ENCODE measurements around the gene FMN2.

DNA sequence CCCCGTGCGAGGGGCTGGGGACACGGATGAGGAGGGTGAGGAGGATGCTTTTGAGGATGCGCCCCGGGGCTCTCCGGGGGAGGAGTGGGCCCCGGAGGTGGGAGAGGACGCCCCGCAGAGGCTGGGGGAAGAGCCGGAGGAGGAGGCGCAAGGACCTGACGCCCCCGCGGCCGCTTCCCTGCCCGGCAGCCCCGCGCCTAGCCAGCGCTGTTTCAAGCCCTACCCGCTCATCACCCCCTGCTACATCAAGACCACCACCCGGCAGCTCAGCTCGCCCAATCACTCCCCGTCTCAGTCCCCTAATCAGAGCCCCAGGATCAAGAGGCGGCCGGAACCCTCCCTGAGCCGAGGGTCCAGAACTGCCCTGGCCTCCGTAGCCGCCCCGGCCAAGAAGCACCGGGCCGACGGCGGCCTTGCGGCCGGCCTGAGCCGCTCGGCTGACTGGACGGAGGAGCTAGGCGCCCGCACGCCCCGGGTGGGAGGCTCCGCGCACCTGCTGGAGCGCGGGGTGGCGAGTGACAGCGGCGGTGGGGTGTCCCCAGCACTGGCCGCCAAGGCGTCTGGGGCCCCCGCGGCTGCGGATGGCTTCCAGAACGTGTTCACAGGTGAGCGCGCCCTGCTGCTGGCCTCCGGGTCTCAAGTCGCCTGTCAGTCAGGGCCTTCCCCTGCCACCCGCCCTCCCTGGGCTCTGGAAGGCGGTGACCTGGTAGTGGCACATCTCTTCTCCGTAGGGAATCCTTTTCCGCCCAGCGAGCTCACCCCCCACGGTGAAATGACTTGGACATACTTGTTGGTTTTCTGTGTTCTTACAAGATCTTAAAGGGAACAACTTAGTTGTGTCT is 1.7 kb downstream of the FMN2 start:
- TF ChIP-seq, protein P1, sequence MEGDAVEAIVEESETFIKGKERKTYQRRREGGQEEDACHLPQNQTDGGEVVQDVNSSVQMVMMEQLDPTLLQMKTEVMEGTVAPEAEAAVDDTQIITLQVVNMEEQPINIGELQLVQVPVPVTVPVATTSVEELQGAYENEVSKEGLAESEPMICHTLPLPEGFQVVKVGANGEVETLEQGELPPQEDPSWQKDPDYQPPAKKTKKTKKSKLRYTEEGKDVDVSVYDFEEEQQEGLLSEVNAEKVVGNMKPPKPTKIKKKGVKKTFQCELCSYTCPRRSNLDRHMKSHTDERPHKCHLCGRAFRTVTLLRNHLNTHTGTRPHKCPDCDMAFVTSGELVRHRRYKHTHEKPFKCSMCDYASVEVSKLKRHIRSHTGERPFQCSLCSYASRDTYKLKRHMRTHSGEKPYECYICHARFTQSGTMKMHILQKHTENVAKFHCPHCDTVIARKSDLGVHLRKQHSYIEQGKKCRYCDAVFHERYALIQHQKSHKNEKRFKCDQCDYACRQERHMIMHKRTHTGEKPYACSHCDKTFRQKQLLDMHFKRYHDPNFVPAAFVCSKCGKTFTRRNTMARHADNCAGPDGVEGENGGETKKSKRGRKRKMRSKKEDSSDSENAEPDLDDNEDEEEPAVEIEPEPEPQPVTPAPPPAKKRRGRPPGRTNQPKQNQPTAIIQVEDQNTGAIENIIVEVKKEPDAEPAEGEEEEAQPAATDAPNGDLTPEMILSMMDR (IDR thresholded peaks at IDR 0.05; ENCODE audit: poor library complexity) = no peak
- peak; percentile 76 for TF ChIP-seq EZH2 (IDR thresholded peaks at IDR 0.05; ENCODE audit: borderline replicate concordance)
